Calu3 (cell line): ENCODE measurements around the gene MBD5. TPM values are rescaled to one million over a fixed set of nuclear protein-coding genes. Genes with fewer than 3 reads are reported as not detected.

Source experiments
- BruUV-seq: library from RNA; stranded (reverse); fragments of 400-500 nt; replicated peaks from 2 replicates; lab custom pipeline; 2021; lab: Mats Ljungman, UMichigan
- CTCF ChIA-PET: fragments of 300-600 bp; sonication (Branson Sonifier 250); formaldehyde crosslinking; loops from one replicate; lab custom pipeline; 2022; ENCODE audit warnings: antibody characterized with exemption; lab: Charles Lee
- DNase-seq: peaks from one replicate; pipeline ENCODE4 v3.0.0; 2022
- H3K27ac Mint-ChIP-seq: one replicate; pipeline ENCODE4 v1.8.0; 2022; ENCODE audit warnings: mixed read lengths; ENCODE audit not compliant: unreplicated experiment
- H3K27me3 Mint-ChIP-seq: one replicate; pipeline ENCODE4 v1.8.0; 2022; ENCODE audit warnings: mixed read lengths; ENCODE audit not compliant: unreplicated experiment
- H3K36me3 Mint-ChIP-seq: one replicate; pipeline ENCODE4 v1.8.0; 2022; ENCODE audit warnings: mild to moderate bottlenecking, moderate library complexity, mixed read lengths; ENCODE audit not compliant: insufficient read depth, unreplicated experiment
- H3K4me1 Mint-ChIP-seq: one replicate; pipeline ENCODE4 v1.8.0; 2022; ENCODE audit warnings: mild to moderate bottlenecking, low read depth, mixed read lengths; ENCODE audit not compliant: unreplicated experiment
- H3K4me3 Mint-ChIP-seq: one replicate; pipeline ENCODE4 v1.8.0; 2022; ENCODE audit warnings: mild to moderate bottlenecking, low read depth, moderate library complexity, mixed read lengths; ENCODE audit not compliant: unreplicated experiment
- H3K9me3 Mint-ChIP-seq: one replicate; pipeline ENCODE4 v1.8.0; 2022; ENCODE audit warnings: low read depth, mixed read lengths; ENCODE audit not compliant: unreplicated experiment
- intact Hi-C: fragments of 100-400 bp; cut with micrococcal nuclease; formaldehyde crosslinking; loops from one replicate; pipeline ENCODE4 v1.10.0; 2022; ENCODE audit not compliant: unreplicated experiment
- total RNA-seq: library from RNA; stranded (reverse); gene quantifications from 2 replicates; pipeline ENCODE4 v1.2.3, GENCODE V29; 2022
- TF ChIP-seq, protein P1 (sequence below): fragments of 200-600 bp; IDR thresholded peaks from one replicate; pipeline ENCODE4 v1.8.0; 2022; ENCODE audit warnings: antibody characterized with exemption; ENCODE audit not compliant: unreplicated experiment

The MBD5 gene
- total RNA-seq, 1 experiment from 2014 or later: 36.4 TPM

DNA sequence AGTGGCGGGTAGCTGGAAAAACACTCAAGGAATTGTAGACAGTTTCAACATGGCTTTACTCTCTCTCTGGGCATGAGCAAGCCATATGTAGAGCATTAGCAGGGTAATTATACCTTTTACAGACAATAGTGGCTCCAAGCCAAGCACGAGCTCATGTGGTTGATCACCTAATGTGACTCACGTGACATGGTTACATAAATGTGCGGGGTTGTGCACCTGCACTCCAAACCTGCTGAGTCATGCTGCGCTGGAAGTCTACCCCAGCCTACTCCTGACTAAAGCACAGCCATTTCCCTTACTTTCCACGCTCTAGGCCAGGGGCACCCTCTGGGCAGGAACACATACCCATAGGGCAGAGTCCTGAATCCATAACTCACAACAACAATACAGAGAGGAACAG is 232.8 kb downstream of the MBD5 start:
- Mint-ChIP-seq H3K36me3 (no peaks in the 10 kb centered on the region), H3K4me3 (no peak overlapping the region), H3K4me1 (no peaks in the 10 kb centered on the region), H3K27ac (no peak overlapping the region), H3K9me3 (peaks cover 2% of the 10 kb centered on the region), H3K27me3 (no peaks in the 10 kb centered on the region)
- TF ChIP-seq, protein P1, sequence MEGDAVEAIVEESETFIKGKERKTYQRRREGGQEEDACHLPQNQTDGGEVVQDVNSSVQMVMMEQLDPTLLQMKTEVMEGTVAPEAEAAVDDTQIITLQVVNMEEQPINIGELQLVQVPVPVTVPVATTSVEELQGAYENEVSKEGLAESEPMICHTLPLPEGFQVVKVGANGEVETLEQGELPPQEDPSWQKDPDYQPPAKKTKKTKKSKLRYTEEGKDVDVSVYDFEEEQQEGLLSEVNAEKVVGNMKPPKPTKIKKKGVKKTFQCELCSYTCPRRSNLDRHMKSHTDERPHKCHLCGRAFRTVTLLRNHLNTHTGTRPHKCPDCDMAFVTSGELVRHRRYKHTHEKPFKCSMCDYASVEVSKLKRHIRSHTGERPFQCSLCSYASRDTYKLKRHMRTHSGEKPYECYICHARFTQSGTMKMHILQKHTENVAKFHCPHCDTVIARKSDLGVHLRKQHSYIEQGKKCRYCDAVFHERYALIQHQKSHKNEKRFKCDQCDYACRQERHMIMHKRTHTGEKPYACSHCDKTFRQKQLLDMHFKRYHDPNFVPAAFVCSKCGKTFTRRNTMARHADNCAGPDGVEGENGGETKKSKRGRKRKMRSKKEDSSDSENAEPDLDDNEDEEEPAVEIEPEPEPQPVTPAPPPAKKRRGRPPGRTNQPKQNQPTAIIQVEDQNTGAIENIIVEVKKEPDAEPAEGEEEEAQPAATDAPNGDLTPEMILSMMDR: no peak
- intact Hi-C loops: no loop called here
- no peak for DNase-seq
- no TSS peak for BruUV-seq
- CTCF ChIA-PET: no interaction called here

DNA sequence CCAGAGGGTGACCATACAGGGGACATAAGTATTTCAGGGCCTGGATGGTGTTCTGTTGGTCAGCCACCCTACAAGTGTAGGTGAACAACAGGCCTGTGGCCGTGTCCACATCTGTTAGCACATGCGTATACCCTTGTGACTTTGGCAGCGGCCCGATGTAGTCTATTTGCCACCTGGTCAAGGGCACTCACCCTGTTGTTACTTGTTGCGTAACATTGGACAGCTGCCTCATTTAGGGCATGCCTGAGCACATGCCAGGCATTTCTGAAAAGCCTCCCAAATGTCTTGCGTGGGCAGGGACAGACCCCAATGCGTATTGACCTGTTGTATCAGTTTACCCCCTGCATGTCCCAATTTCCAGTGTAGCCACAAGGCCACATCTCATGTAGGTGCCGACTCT is 235.0 kb downstream of the MBD5 start:
- Mint-ChIP-seq H3K4me1 (no peaks in the 10 kb centered on the region), H3K27me3 (no peaks in the 10 kb centered on the region), H3K4me3 (no peak overlapping the region), H3K27ac (no peak overlapping the region), H3K9me3 (peaks cover 7% of the 10 kb centered on the region), H3K36me3 (no peaks in the 10 kb centered on the region)
- DNase-seq: no peak
- intact Hi-C loops: no loop called here
- CTCF ChIA-PET: no interaction called here
- TF ChIP-seq, protein P1: no peak
- no TSS peak for BruUV-seq

DNA sequence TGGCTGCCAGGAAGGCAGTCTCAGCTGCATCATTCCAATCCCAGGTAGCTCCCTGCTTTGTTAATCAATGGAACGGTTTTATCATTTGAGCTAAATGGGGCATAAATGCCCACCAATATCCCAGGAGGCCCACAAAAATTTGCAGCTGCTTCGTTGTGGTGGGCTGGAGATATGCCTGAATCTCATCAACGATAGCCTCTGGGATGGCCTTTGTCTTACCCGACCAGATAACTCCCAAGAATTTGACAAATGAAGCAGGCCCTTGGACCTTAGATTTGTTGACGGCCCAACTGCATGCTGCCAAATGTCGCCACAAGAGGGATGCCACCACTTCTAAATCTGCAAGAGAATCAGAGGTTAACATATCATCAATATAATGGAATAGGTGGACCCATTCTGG is 236.4 kb downstream of the MBD5 start:
- no peaks in the 10 kb centered on the region for H3K27me3 Mint-ChIP-seq

DNA sequence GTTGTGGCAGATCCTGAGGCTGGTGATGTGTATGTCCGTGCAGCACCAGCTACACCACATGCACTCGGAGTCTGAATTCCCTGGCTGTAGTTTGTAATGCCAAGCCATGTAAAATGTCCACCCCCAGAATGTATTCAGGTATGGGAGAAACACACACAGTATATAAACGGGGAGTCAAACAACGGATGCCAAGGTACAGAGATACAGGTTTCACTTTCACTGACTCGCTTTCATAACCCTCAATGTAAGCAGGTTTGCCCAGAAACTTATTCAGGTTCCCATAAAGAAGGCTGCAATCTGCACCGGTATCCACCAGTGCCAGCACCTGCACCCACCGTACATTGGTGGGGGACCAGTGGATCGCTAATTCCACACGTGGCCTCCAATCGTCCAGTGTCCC is 237.2 kb downstream of the MBD5 start:
- Mint-ChIP-seq H3K27me3 (no peaks in the 10 kb centered on the region), H3K36me3 (no peaks in the 10 kb centered on the region), H3K4me3 (no peak overlapping the region), H3K27ac (no peak overlapping the region), H3K4me1 (no peaks in the 10 kb centered on the region), H3K9me3 (peaks cover 7% of the 10 kb centered on the region)
- DNase-seq: no peak
- CTCF ChIA-PET: no interaction called here
- TF ChIP-seq, protein P1: no peak
- BruUV-seq: no TSS peak
- intact Hi-C loops: no loop called here

More for the DNA sequence above, 236.4 kb downstream of the MBD5 start:
- BruUV-seq: no TSS peak
- Mint-ChIP-seq H3K4me1 (no peaks in the 10 kb centered on the region), H3K36me3 (no peaks in the 10 kb centered on the region), H3K4me3 (no peak overlapping the region), H3K27ac (no peak overlapping the region), H3K9me3 (peaks cover 7% of the 10 kb centered on the region)
- DNase-seq: no peak
- intact Hi-C loops: no loop called here
- CTCF ChIA-PET: no interaction called here
- TF ChIP-seq, protein P1: no peak
